ENCODE data around the gene TROAP.

The TROAP gene

GRCh38 chr12:49345051-49345824, 22.2 kb downstream of the TROAP start:
- Histone ChIP-seq H3K27me3 (ENCODE audit: insufficient read depth, low read length, poor library complexity) (peaks cover 45% of the 10 kb centered on the region), H4K8ac (ENCODE audit: low read depth, low read length) (no peak overlapping the region), H3K4ac (ENCODE audit: low read depth, low read length) (no peak overlapping the region), H3K4me3 (ENCODE audit: low read length) (no peak overlapping the region), H4K5ac (ENCODE audit: low read length) (no peak overlapping the region), H2AK5ac (ENCODE audit: low read length) (no peak overlapping the region), H3K79me2 (ENCODE audit: control insufficient read depth, insufficient read depth, low read length) (no peaks in the 10 kb centered on the region), H3K56ac (ENCODE audit: low read length) (peak overlapping the region; percentile 19), H3K23ac (ENCODE audit: low read length) (no peak overlapping the region), H2BK5ac (ENCODE audit: low read length) (no peak overlapping the region), H3K18ac (ENCODE audit: low read length) (no peak overlapping the region), H3K4me1 (ENCODE audit: control insufficient read depth, low read depth, low read length) (peaks cover 5% of the 10 kb centered on the region), H3K9ac (ENCODE audit: low read length) (no peak overlapping the region), H2BK120ac (ENCODE audit: low read depth, low read length) (no peak overlapping the region), H3K79me1 (ENCODE audit: low read length) (no peaks in the 10 kb centered on the region), H3K4me2 (ENCODE audit: low read length) (peak overlapping the region; percentile 52), H3K27ac (ENCODE audit: low read depth, low read length) (no peak overlapping the region), H2BK15ac (replicated peaks; ENCODE audit: low read depth) (no peak overlapping the region), H3K36me3 (ENCODE audit: control insufficient read depth, insufficient read depth, low read length) (no peaks in the 10 kb centered on the region)
- WGBS (ENCODE audit: extremely low coverage, insufficient coverage, low lambda C conversion rate), result no CpG with 5 or more reads among the region's 70 CpGs
- peak; percentile 49 for DNase-seq

DNA sequence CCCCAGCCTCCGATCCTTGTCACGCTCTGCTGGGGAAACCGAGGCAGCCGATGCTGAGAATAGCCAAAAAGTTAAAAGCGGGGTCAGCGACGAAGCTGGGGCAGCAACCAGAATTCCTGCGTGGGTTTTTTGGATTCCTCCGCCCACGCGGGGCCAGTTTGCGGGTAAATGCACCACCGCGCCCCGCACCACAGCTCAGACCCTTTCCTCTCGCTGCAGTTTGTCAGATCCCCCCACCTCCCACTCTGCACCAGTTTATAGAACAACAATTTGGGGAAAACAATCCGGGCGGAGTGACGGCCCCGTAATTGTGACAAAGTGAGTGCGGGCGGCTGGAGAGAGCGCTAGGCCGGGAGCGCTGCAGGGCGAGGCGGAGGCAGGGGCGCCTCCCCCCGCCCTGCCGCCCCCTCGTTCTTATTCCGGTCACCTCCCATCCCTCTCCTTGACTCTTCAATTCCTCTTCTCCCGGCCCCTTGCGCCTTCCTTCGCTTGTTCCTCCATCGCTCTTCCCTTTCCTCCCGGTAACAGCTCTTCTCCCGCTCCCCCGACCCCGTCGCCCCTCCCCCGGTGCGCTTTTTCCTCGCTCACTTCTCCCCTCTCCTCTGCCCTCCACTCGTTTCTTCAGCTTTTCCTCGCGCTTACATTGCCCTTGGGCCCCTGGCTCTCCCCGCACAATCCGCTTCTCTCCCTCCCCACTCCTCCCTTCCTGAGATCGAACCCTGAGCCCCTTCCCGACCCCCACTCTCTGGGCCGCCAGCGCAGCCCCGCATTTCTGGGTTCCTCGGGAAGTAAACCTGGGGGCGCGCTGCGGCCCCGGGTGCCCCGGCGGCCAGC, 23.0 kb downstream of the TROAP start:
- Histone ChIP-seq H3K4ac (ENCODE audit: low read depth, low read length) (no peak overlapping the region), H3K27me3 (ENCODE audit: insufficient read depth, low read length, poor library complexity) (peaks cover 38% of the 10 kb centered on the region), H3K23ac (ENCODE audit: low read length) (no peak overlapping the region), H3K9ac (ENCODE audit: low read length) (peak overlapping the region; percentile 37), H2BK120ac (ENCODE audit: low read depth, low read length) (no peak overlapping the region), H3K79me2 (ENCODE audit: control insufficient read depth, insufficient read depth, low read length) (no peaks in the 10 kb centered on the region), H3K56ac (ENCODE audit: low read length) (peak overlapping the region; percentile 75), H2BK5ac (ENCODE audit: low read length) (no peak overlapping the region), H2BK15ac (replicated peaks; ENCODE audit: low read depth) (no peak overlapping the region), H4K5ac (ENCODE audit: low read length) (no peak overlapping the region), H3K4me3 (ENCODE audit: low read length) (peak overlapping the region; percentile 33), H3K36me3 (ENCODE audit: control insufficient read depth, insufficient read depth, low read length) (no peaks in the 10 kb centered on the region), H3K4me1 (ENCODE audit: control insufficient read depth, low read depth, low read length) (peaks cover 5% of the 10 kb centered on the region), H3K27ac (ENCODE audit: low read depth, low read length) (no peak overlapping the region), H4K8ac (ENCODE audit: low read depth, low read length) (no peak overlapping the region), H3K4me2 (ENCODE audit: low read length) (peak overlapping the region; percentile 52), H3K18ac (ENCODE audit: low read length) (no peak overlapping the region), H2AK5ac (ENCODE audit: low read length) (no peak overlapping the region), H3K79me1 (ENCODE audit: low read length) (no peaks in the 10 kb centered on the region)
- WGBS (ENCODE audit: extremely low coverage, insufficient coverage, low lambda C conversion rate), result no CpG with 5 or more reads among the region's 61 CpGs
- peak; percentile 43 for DNase-seq

DNA sequence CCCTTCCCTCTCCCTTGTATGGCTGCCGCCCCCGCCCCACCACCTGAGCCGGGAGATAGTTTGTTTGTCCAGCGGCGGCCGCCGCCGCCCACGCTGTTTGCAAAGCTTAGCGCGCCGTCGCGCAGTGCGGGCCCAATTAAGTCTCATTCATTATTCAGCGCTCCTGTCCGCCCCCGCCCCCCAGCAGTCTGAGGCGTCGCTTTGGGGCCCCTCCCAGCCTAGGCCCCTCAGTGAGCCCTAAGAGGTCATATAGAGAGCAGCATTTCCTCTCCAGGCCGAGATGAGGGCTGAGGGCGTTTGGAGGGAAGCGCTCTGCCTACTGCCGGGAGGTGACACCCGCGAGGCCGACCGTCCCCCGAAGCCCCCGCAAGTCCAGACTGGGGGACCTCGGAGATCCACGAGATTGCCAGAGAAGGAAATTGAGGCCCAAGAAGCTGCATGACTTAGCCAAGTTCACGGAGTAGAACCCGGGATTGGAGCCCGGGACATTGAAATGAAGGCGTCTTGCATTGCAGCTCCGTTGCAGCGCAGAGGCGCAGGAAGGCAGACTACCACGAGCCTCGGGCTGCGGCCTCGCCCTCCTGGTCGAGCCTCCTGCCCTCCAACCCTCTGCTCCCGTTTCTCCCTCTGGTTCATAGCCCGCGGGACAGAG, 23.7 kb downstream of the TROAP start, which contains the start of gene DNAJC22:
DNAJC22 (plus strand) TSS at position 230 of the 652 bp plus-strand sequence. CDS start 1,985 bp downstream, outside the sequence.
- Histone ChIP-seq H3K4ac (ENCODE audit: low read depth, low read length) (no peak within 1 kb of the TSS), H2BK5ac (ENCODE audit: low read length) (no peak within 1 kb of the TSS), H4K8ac (ENCODE audit: low read depth, low read length) (no peak within 1 kb of the TSS), H3K79me1 (ENCODE audit: low read length) (no peaks in the 10 kb centered on the region), H3K56ac (ENCODE audit: low read length) (peak within 1 kb of the TSS; percentile 75), H2AK5ac (ENCODE audit: low read length) (no peak within 1 kb of the TSS), H3K4me3 (ENCODE audit: low read length) (peak within 1 kb of the TSS; percentile 33), H3K79me2 (ENCODE audit: control insufficient read depth, insufficient read depth, low read length) (no peaks in the 10 kb centered on the region), H2BK120ac (ENCODE audit: low read depth, low read length) (no peak within 1 kb of the TSS), H3K27ac (ENCODE audit: low read depth, low read length) (no peak within 1 kb of the TSS), H3K4me1 (ENCODE audit: control insufficient read depth, low read depth, low read length) (peaks cover 5% of the 10 kb centered on the region), H3K4me2 (ENCODE audit: low read length) (peak within 1 kb of the TSS; percentile 52), H3K36me3 (ENCODE audit: control insufficient read depth, insufficient read depth, low read length) (no peaks in the 10 kb centered on the region), H3K9ac (ENCODE audit: low read length) (peak within 1 kb of the TSS; percentile 37), H3K18ac (ENCODE audit: low read length) (no peak within 1 kb of the TSS), H2BK15ac (replicated peaks; ENCODE audit: low read depth) (no peak within 1 kb of the TSS), H3K27me3 (ENCODE audit: insufficient read depth, low read length, poor library complexity) (peaks cover 31% of the 10 kb centered on the region), H4K5ac (ENCODE audit: low read length) (no peak within 1 kb of the TSS), H3K23ac (ENCODE audit: low read length) (no peak within 1 kb of the TSS)
- peak; percentile 61 for DNase-seq
- no CpG with 5 or more reads among the region's 47 CpGs for WGBS (ENCODE audit: extremely low coverage, insufficient coverage, low lambda C conversion rate)

DNA sequence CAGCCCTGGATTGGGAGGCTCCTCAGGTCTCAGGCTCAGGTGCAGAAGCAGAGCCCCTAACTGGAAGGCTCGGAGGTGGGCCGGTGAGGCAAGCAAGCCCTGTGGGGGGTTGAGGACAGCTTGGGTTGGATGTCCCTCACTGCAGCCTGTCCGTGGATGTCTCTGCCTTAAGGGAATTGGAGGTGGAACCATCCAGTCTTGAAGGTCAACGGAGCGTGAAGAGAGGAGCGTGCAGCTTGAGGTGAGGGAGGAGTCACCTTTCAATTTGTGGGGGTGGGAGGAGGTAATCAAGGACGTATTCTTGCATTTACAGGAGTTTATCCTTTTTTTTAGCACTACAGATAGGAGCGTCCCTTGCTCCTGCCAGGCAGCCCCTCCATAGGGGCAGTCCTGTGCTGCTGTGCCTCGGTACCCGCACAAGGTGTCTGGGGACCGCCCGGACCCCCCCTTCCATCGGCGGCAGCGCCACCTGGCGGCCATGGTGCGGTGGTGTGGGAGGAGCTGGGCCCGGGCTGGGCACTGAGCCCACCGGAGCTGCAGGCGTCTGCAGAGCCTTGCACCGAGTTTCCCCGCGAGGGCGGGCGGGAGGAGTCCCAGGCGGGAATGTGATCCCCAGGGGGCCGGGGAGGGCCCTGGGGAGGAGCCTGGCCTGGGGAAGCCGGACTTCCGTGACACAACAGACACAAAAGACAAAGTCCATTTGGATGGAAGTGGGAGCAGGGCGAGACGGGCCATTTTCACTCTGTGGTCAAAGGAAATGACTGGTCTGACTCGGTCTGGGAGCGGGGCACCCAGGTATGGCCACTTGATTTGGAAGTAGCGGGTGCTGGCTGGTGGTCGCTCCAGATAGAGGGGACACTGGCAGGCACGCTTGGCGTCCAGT, 24.5 kb downstream of the TROAP start:
- Histone ChIP-seq H3K27me3 (ENCODE audit: insufficient read depth, low read length, poor library complexity) (peaks cover 30% of the 10 kb centered on the region), H3K4ac (ENCODE audit: low read depth, low read length) (no peak overlapping the region), H2BK5ac (ENCODE audit: low read length) (no peak overlapping the region), H4K5ac (ENCODE audit: low read length) (no peak overlapping the region), H3K27ac (ENCODE audit: low read depth, low read length) (no peak overlapping the region), H3K79me2 (ENCODE audit: control insufficient read depth, insufficient read depth, low read length) (no peaks in the 10 kb centered on the region), H2BK15ac (replicated peaks; ENCODE audit: low read depth) (no peak overlapping the region), H3K56ac (ENCODE audit: low read length) (peak overlapping the region; percentile 62), H3K9ac (ENCODE audit: low read length) (peak overlapping the region; percentile 49), H3K23ac (ENCODE audit: low read length) (no peak overlapping the region), H3K79me1 (ENCODE audit: low read length) (no peaks in the 10 kb centered on the region), H3K18ac (ENCODE audit: low read length) (no peak overlapping the region), H4K8ac (ENCODE audit: low read depth, low read length) (no peak overlapping the region), H2AK5ac (ENCODE audit: low read length) (no peak overlapping the region), H2BK120ac (ENCODE audit: low read depth, low read length) (no peak overlapping the region), H3K4me2 (ENCODE audit: low read length) (peak overlapping the region; percentile 52), H3K36me3 (ENCODE audit: control insufficient read depth, insufficient read depth, low read length) (no peaks in the 10 kb centered on the region), H3K4me3 (ENCODE audit: low read length) (no peak overlapping the region), H3K4me1 (ENCODE audit: control insufficient read depth, low read depth, low read length) (peaks cover 5% of the 10 kb centered on the region)
- peak; percentile 82 for DNase-seq
- WGBS (ENCODE audit: extremely low coverage, insufficient coverage, low lambda C conversion rate), result no CpG with 5 or more reads among the region's 37 CpGs

GRCh38 chr12:49348781-49349180, 25.7 kb downstream of the TROAP start:
- Histone ChIP-seq H3K79me1 (ENCODE audit: low read length) (no peaks in the 10 kb centered on the region), H3K27ac (ENCODE audit: low read depth, low read length) (no peak overlapping the region), H3K56ac (ENCODE audit: low read length) (no peak overlapping the region), H3K18ac (ENCODE audit: low read length) (no peak overlapping the region), H3K4me1 (ENCODE audit: control insufficient read depth, low read depth, low read length) (peaks cover 2% of the 10 kb centered on the region), H3K36me3 (ENCODE audit: control insufficient read depth, insufficient read depth, low read length) (no peaks in the 10 kb centered on the region), H3K4me3 (ENCODE audit: low read length) (no peak overlapping the region), H2BK15ac (replicated peaks; ENCODE audit: low read depth) (no peak overlapping the region), H4K5ac (ENCODE audit: low read length) (no peak overlapping the region), H3K4ac (ENCODE audit: low read depth, low read length) (no peak overlapping the region), H3K27me3 (ENCODE audit: insufficient read depth, low read length, poor library complexity) (peaks cover 28% of the 10 kb centered on the region), H3K79me2 (ENCODE audit: control insufficient read depth, insufficient read depth, low read length) (no peaks in the 10 kb centered on the region), H4K8ac (ENCODE audit: low read depth, low read length) (no peak overlapping the region), H3K23ac (ENCODE audit: low read length) (no peak overlapping the region), H2BK5ac (ENCODE audit: low read length) (no peak overlapping the region), H2BK120ac (ENCODE audit: low read depth, low read length) (no peak overlapping the region), H2AK5ac (ENCODE audit: low read length) (no peak overlapping the region), H3K9ac (ENCODE audit: low read length) (no peak overlapping the region), H3K4me2 (ENCODE audit: low read length) (no peak overlapping the region)
- WGBS (ENCODE audit: extremely low coverage, insufficient coverage, low lambda C conversion rate), result no CpG with 5 or more reads among the region's 5 CpGs
- no peak for DNase-seq

All from mesendoderm (in vitro differentiated cells).